GM06990 (cell line): ENCODE measurements around the gene ADCY6.
"Not testable (repeated sequence)": the region's sequence is repeated elsewhere in the genome, so short reads cannot be mapped to it uniquely, and the experiment has no call there.

Source experiments
- DNase-seq: peaks from one replicate; pipeline ENCODE4 v3.0.0-alpha.2; 2011; ENCODE audit not compliant: insufficient read length; ENCODE audit errors: extremely low read depth
- H3K27me3 ChIP-seq: replicated peaks from 2 replicates; pipeline ENCODE4 v1.6.0; 2011; ENCODE audit warnings: low read length; ENCODE audit not compliant: control insufficient read depth, insufficient read depth
- H3K36me3 ChIP-seq: 2 replicates; pipeline ENCODE4 v1.5.1; 2011; ENCODE audit warnings: low read length; ENCODE audit not compliant: control insufficient read depth, insufficient read depth
- H3K4me3 ChIP-seq: replicated peaks from 2 replicates; pipeline ENCODE4 v1.5.1; 2011; ENCODE audit warnings: low read depth, mild to moderate bottlenecking, control low read depth, low read length
- TF ChIP-seq, protein P1 (sequence below): IDR thresholded peaks from 2 replicates; pipeline ENCODE4 v1.5.1; 2011; ENCODE audit warnings: low read length, control low read depth, mild to moderate bottlenecking, inconsistent platforms; ENCODE audit not compliant: insufficient read depth, poor library complexity, severe bottlenecking

ADCY6 gene

DNA sequence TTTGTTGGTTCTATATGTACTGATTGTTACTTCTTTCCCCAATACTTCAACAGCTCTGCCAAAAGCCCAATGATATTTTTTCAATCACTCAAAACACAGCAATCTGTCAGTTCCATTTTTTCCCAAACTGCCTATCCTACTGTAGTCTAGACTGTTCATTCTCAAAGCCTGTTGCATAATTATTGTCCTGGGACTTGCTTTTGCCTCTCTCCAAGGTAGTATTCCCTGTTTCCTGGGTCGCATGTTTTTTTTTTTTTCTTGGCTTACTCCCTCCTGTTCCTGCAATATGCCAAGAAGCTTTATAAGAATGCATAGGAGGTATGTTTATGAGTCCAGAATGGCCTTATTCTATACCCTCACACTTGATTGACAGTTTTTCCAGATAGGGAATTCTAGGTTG is 52.4 kb downstream of the ADCY6 start:
- Histone ChIP-seq H3K4me3 (no peak overlapping the region), H3K36me3 (no peaks in the 10 kb centered on the region), H3K27me3 (no peaks in the 10 kb centered on the region; the same call in 1 of the 2 replicates)
- DNase-seq: no peak
- TF ChIP-seq, protein P1, sequence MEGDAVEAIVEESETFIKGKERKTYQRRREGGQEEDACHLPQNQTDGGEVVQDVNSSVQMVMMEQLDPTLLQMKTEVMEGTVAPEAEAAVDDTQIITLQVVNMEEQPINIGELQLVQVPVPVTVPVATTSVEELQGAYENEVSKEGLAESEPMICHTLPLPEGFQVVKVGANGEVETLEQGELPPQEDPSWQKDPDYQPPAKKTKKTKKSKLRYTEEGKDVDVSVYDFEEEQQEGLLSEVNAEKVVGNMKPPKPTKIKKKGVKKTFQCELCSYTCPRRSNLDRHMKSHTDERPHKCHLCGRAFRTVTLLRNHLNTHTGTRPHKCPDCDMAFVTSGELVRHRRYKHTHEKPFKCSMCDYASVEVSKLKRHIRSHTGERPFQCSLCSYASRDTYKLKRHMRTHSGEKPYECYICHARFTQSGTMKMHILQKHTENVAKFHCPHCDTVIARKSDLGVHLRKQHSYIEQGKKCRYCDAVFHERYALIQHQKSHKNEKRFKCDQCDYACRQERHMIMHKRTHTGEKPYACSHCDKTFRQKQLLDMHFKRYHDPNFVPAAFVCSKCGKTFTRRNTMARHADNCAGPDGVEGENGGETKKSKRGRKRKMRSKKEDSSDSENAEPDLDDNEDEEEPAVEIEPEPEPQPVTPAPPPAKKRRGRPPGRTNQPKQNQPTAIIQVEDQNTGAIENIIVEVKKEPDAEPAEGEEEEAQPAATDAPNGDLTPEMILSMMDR: no peak

DNA sequence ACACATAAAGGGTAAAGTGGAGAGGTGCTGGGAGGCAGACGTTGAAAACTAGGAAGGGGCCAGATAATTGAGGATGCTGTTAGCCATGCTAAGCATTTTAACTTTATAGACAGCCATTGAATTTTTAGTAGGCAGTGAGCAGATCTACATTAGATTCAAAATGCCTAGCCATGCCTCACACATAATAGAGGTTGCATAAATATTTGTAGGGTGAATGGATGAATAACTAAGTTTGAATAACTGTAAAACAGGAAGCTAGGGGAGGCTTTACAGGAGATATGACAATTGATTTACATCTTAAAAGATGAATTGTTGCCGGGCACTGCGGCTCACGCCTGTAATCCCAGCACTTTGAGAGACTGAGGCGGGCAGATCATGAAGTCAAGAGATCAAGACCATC is 60.1 kb downstream of the ADCY6 start:
- DNase-seq: no peak
- no peaks in the 10 kb centered on the region for H3K36me3 ChIP-seq
- no peaks in the 10 kb centered on the region for H3K27me3 ChIP-seq
- TF ChIP-seq, protein P1: no peak
- H3K4me3 ChIP-seq: no peak overlapping the region

DNA sequence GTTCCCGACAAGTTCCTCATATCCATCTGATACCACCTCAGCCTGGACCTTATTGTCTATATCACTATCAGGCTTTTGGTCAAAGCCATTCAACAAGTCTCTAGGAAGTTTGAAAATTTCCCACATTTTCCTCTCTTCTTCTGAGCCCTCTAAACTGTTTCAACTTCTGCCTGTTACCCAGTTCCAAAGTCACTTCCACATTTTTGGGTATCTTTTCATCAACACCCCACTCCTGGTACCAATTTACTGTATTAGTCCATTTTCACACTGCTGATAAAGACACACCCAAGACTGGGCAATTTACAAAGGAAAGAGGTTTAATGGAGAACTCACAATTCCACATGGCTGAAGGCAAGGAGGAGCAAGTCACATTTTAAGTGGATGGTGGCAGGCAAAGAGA is 68.2 kb downstream of the ADCY6 start:
- DNase-seq, H3K4me3 ChIP-seq, H3K36me3 ChIP-seq, H3K27me3 ChIP-seq: not testable (repeated sequence)

DNA sequence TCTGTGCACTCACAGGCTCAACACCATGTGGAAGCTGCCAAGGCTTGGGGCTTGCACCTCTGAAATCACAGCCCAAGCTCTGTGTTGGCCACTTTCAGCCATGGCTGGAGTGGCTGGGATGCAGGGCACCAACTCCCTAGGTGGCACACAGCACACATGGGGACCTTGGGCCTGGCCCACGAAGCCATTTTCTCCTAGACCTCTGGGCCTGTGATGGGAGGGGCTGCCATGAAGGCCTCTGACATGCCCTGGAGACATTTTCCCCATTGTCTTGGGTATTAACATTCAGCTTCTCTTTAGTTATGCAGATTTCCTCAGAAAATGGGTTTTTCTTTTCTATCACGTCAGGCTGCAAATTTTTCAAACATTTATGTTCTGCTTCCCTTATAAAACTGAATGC is 68.7 kb downstream of the ADCY6 start:
- DNase-seq, H3K36me3 ChIP-seq, H3K4me3 ChIP-seq, H3K27me3 ChIP-seq: not testable (repeated sequence)

DNA sequence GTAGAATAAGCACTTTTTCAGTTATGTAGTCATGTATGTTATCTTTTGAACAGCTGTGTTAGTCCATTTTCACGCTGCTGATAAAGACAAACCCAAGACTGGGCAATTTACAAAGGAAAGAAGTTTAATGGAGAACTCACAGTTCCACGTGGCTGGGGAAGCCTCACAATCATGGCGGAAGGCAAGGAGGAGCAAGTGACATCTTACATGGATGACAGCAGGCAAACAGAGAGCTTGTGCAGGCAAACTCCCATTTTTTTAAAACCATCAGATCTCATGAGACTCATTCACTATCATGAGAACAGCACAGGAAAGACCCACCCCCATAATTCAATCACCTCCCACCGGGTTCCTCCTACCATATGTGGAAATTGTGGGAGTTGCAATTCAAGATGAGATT is 69.9 kb downstream of the ADCY6 start:
- H3K4me3 ChIP-seq, H3K27me3 ChIP-seq, H3K36me3 ChIP-seq, DNase-seq: not testable (repeated sequence)

DNA sequence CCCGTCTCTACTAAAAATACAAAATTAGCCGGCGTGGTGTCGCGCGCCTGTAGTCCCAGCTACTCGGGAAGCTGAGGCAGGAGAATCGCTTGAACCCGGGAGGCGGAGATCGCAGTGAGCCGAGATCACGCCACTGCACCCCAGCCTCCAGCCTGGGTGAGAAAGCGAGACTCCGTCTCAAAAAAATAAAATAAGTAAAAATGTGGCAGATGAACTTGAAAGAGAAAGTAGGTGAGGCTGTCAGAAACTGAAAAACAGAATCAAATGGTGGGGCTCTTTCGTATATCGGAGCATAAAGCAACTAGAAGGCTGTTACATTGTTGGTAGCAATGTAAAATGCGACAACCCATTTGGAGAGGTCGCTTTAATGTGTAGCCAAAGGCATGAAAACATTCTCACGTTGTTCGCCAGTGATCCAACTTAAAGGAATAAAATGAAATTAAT is 71.6 kb downstream of the ADCY6 start:
- Histone ChIP-seq H3K27me3 (no peaks in the 10 kb centered on the region), H3K36me3 (no peaks in the 10 kb centered on the region; the same call in 1 of the 2 replicates), H3K4me3 (peak overlapping the region; percentile 68)
- peak; percentile 54 for DNase-seq
- TF ChIP-seq, protein P1: no peak

DNA sequence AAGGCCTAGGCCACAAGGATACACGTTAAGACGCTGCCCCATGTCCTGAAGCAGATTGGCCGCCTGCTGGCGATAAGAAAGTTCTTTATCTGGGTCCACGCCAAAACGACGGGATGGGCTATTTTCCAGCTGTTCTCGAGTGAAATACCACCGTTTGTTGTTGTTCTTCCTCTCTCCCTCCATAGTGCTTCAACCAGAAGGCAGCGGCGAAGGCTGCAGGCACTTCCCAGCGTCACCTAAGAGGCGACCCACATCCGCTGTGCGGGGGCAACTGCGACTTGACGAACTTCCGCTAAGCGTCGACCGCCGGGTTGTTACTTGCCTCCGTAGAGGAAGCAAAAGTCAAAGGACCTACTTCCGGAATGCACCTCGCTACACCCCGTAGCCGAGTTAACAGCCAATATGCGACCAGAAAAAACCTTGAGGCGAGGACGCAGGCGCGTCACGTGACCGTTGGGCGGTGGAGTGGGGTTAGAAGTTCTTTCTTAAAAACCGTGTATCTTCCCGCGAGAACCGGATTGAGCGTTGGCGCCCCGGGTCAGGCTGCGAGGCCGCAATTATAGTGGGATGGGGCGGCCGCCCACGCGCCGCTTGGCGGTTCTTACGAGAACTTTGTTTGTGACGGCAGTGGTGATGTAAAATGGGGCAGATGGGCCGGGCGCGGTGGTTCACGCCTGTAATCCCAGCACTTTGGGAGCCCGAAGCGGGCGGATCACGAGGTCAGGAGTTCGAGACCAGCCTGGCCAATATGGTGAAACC is 72.2 kb downstream of the ADCY6 start, which contains the start of gene CCNT1:
Gene CCNT1, minus strand, starts transcription at position 215 of the 759 bp plus-strand sequence. Its CDS starts 32 bp downstream, at position 183.
- Histone ChIP-seq H3K36me3 (no peaks in the 10 kb centered on the region; the same call in 1 of the 2 replicates), H3K27me3 (no peaks in the 10 kb centered on the region), H3K4me3 (peak within 1 kb of the TSS; percentile 83)
- peak; percentile 99 for DNase-seq
- TF ChIP-seq, protein P1: no peak
